Measurements from ENCODE around the gene SLC6A19.
"Not testable (repeated sequence)": the region's sequence is repeated elsewhere in the genome, so short reads cannot be mapped to it uniquely, and the experiment has no call there.

The SLC6A19 gene

GRCh38 chr5:1226231-1226630 lies 24.8 kb downstream of the SLC6A19 start:
- DNase-seq: no peak

- DNase-seq: no peak
These were observed 25.6 kb downstream of the SLC6A19 start for GRCh38 chr5:1226839-1227581.

GRCh38 chr5:1227667-1228066 lies 26.3 kb downstream of the SLC6A19 start:
- DNase-seq: peak; percentile 70

GRCh38 chr5:1228120-1228519 lies 26.7 kb downstream of the SLC6A19 start:
- DNase-seq: no peak

- not testable (repeated sequence) for DNase-seq
These were observed 27.6 kb downstream of the SLC6A19 start for GRCh38 chr5:1229023-1229422.

GRCh38 chr5:1229822-1230221 lies 28.4 kb downstream of the SLC6A19 start:
- no peak for DNase-seq

GRCh38 chr5:1230551-1230950 lies 29.2 kb downstream of the SLC6A19 start:
- no peak for DNase-seq

GRCh38 chr5:1231354-1231905 lies 30.0 kb downstream of the SLC6A19 start:
- no peak for DNase-seq

- DNase-seq: no peak
These were observed 31.4 kb downstream of the SLC6A19 start for GRCh38 chr5:1232780-1233179.

GRCh38 chr5:1235379-1235778 lies 34.0 kb downstream of the SLC6A19 start:
- DNase-seq: no peak

- DNase-seq: no peak
These were observed 34.4 kb downstream of the SLC6A19 start for GRCh38 chr5:1235838-1236237.

- DNase-seq: no peak
These were observed 38.3 kb downstream of the SLC6A19 start for GRCh38 chr5:1239505-1240251.

- no peak for DNase-seq
These were observed 39.3 kb downstream of the SLC6A19 start for GRCh38 chr5:1240496-1241260.

GRCh38 chr5:1241509-1242080 lies 40.2 kb downstream of the SLC6A19 start:
- no peak for DNase-seq

- no peak for DNase-seq
These were observed 41.5 kb downstream of the SLC6A19 start for GRCh38 chr5:1242733-1243486.

GRCh38 chr5:1243487-1244130 lies 42.2 kb downstream of the SLC6A19 start:
- no peak for DNase-seq

GRCh38 chr5:1244255-1244654 lies 42.9 kb downstream of the SLC6A19 start:
- DNase-seq: no peak

GRCh38 chr5:1244976-1245375 lies 43.6 kb downstream of the SLC6A19 start:
- DNase-seq: no peak

GRCh38 chr5:1245905-1246576 lies 44.6 kb downstream of the SLC6A19 start:
- DNase-seq: no peak

- no peak for DNase-seq
These were observed 45.5 kb downstream of the SLC6A19 start for GRCh38 chr5:1246711-1247431.

All from NCI-H774 (cell line).